H9 (cell line): Measurements from ENCODE around the gene FMNL1. TPM values are rescaled to one million over a fixed set of nuclear protein-coding genes. Genes with fewer than 3 reads are reported as not detected.

Experiments used
- DNase-seq: peaks from one replicate; pipeline ENCODE4 v3.0.0-alpha.2; 2017
- H2AFZ ChIP-seq: one replicate; pipeline ENCODE4 v1.6.1; 2013; ENCODE audit warnings: mild to moderate bottlenecking, low read length, control low read depth, moderate library complexity
- H2AK5ac ChIP-seq: 2 replicates; pipeline ENCODE4 v1.6.1; 2013; ENCODE audit warnings: low read length, control low read depth, mixed read lengths; ENCODE audit not compliant: insufficient read length
- H2BK120ac ChIP-seq: one replicate; pipeline ENCODE4 v1.6.1; 2013; ENCODE audit warnings: low read depth, mild to moderate bottlenecking, low read length, control low read depth, inconsistent platforms; ENCODE audit not compliant: poor library complexity, severe bottlenecking
- H2BK12ac ChIP-seq: 2 replicates; pipeline ENCODE4 v1.6.1; 2013; ENCODE audit warnings: low read length, control low read depth, mixed read lengths, low read depth; ENCODE audit not compliant: insufficient read length
- H2BK15ac ChIP-seq: 2 replicates; pipeline ENCODE4 v1.6.1; 2013; ENCODE audit warnings: low read depth, low read length, control low read depth
- H2BK20ac ChIP-seq: one replicate; pipeline ENCODE4 v1.6.1; 2013; ENCODE audit warnings: low read depth, mild to moderate bottlenecking, low read length, control low read depth, inconsistent platforms; ENCODE audit not compliant: poor library complexity, severe bottlenecking
- H2BK5ac ChIP-seq: 2 replicates; pipeline ENCODE4 v1.6.1; 2013; ENCODE audit warnings: low read length, control low read depth, mixed read lengths; ENCODE audit not compliant: insufficient read length
- H3K14ac ChIP-seq: 2 replicates; pipeline ENCODE4 v1.6.1; 2013; ENCODE audit warnings: low read length, control low read depth; ENCODE audit not compliant: insufficient read depth
- H3K18ac ChIP-seq: 2 replicates; pipeline ENCODE4 v1.6.1; 2013; ENCODE audit warnings: low read depth, mild to moderate bottlenecking, mixed read lengths, low read length, control low read depth; ENCODE audit not compliant: insufficient read length
- H3K23ac ChIP-seq: 2 replicates; pipeline ENCODE4 v1.6.1; 2013; ENCODE audit warnings: low read length, control low read depth, mixed read lengths, low read depth; ENCODE audit not compliant: insufficient read length
- H3K23me2 ChIP-seq: 2 replicates; pipeline ENCODE4 v1.6.1; 2013; ENCODE audit warnings: low read depth, mild to moderate bottlenecking, mixed read lengths, low read length, control low read depth; ENCODE audit not compliant: insufficient read length, poor library complexity, severe bottlenecking
- H3K27ac ChIP-seq: 2 replicates; pipeline ENCODE4 v1.5.1; 2013; ENCODE audit warnings: low read length, control low read depth, mixed read lengths, low read depth; ENCODE audit not compliant: insufficient read length
- H3K27me3 ChIP-seq: 2 replicates; pipeline ENCODE4 v1.6.1; 2013; ENCODE audit warnings: low read length, control low read depth, inconsistent platforms; ENCODE audit not compliant: insufficient read depth
- H3K4ac ChIP-seq: 2 replicates; pipeline ENCODE4 v1.6.1; 2013; ENCODE audit warnings: low read depth, mild to moderate bottlenecking, control low read depth, inconsistent platforms, low read length, moderate library complexity
- H3K4me1 ChIP-seq: 2 replicates; pipeline ENCODE4 v1.6.1; 2013; ENCODE audit warnings: low read length, control low read depth, inconsistent platforms; ENCODE audit not compliant: insufficient read depth
- H3K4me2 ChIP-seq: 2 replicates; pipeline ENCODE4 v1.6.1; 2013; ENCODE audit warnings: low read length, control low read depth, mixed read lengths; ENCODE audit not compliant: insufficient read length, insufficient read depth
- H3K56ac ChIP-seq: 2 replicates; pipeline ENCODE4 v1.6.1; 2013; ENCODE audit warnings: low read depth, mild to moderate bottlenecking, mixed read lengths, low read length, control low read depth; ENCODE audit not compliant: insufficient read length
- H3K79me1 ChIP-seq: 2 replicates; pipeline ENCODE4 v1.6.1; 2013; ENCODE audit warnings: low read depth, mild to moderate bottlenecking, moderate library complexity, low read length, control low read depth, inconsistent platforms; ENCODE audit not compliant: insufficient read depth, poor library complexity, severe bottlenecking
- H3K79me2 ChIP-seq: 2 replicates; pipeline ENCODE4 v1.6.1; 2013; ENCODE audit warnings: low read length, control low read depth, inconsistent platforms; ENCODE audit not compliant: insufficient read depth
- H3K9ac ChIP-seq: 2 replicates; pipeline ENCODE4 v1.6.1; 2013; ENCODE audit warnings: low read length, control low read depth, mixed read lengths; ENCODE audit not compliant: insufficient read length; ENCODE audit errors: extremely low read depth
- H3K9me3 ChIP-seq: one replicate; pipeline ENCODE4 v1.6.1; 2013; ENCODE audit warnings: low read depth, low read length, inconsistent platforms; ENCODE audit not compliant: control insufficient read depth
- H3T11ph ChIP-seq: one replicate; pipeline ENCODE4 v1.6.1; 2013; ENCODE audit warnings: mild to moderate bottlenecking, low read length, control low read depth, inconsistent platforms
- H4K20me1 ChIP-seq: one replicate; pipeline ENCODE4 v1.6.1; 2013; ENCODE audit not compliant: control insufficient read depth, insufficient read length, insufficient read depth
- H4K5ac ChIP-seq: 2 replicates; pipeline ENCODE4 v1.6.1; 2013; ENCODE audit warnings: low read depth, mild to moderate bottlenecking, mixed read lengths, low read length, control low read depth; ENCODE audit not compliant: insufficient read length
- H4K8ac ChIP-seq: replicated peaks from 2 replicates; pipeline ENCODE4 v1.6.1; 2013; ENCODE audit warnings: low read length, control low read depth, mixed read lengths, low read depth; ENCODE audit not compliant: insufficient read length
- H4K91ac ChIP-seq: 2 replicates; pipeline ENCODE4 v1.6.1; 2013; ENCODE audit warnings: low read depth, mild to moderate bottlenecking, moderate library complexity, mixed read lengths, low read length, control low read depth; ENCODE audit not compliant: insufficient read length
- H3K27ac Mint-ChIP-seq, 3 experiments: 2 replicates in 2 of 3; 3 replicates in 1 of 3; pipeline ENCODE4 v1.8.0; 2020 to 2021; ENCODE audit warnings: mixed read lengths in 3 of 3, mild to moderate bottlenecking in 1 of 3, moderate library complexity in 1 of 3
- H3K27me3 Mint-ChIP-seq: 2 replicates; pipeline ENCODE4 v1.8.0; 2021; ENCODE audit warnings: low read depth, mild to moderate bottlenecking, moderate library complexity, mixed read lengths
- H3K36me3 Mint-ChIP-seq, 3 experiments: 2 replicates in 2 of 3; 3 replicates in 1 of 3; pipeline ENCODE4 v1.8.0; 2020 to 2021; ENCODE audit warnings: low read depth in 3 of 3, mixed read lengths in 3 of 3; ENCODE audit not compliant: insufficient read depth in 1 of 3
- H3K4me1 Mint-ChIP-seq, 2 experiments: 2 replicates each; pipeline ENCODE4 v1.8.0; 2020; ENCODE audit warnings: mixed read lengths in 2 of 2
- H3K4me3 Mint-ChIP-seq, 2 experiments: 2 replicates in 1 of 2; 3 replicates in 1 of 2; pipeline ENCODE4 v1.8.0; 2020 to 2021; ENCODE audit warnings: mild to moderate bottlenecking in 2 of 2, mixed read lengths in 2 of 2, moderate library complexity in 1 of 2
- H3K9me3 Mint-ChIP-seq, 2 experiments: 2 replicates in 1 of 2; 3 replicates in 1 of 2; pipeline ENCODE4 v1.8.0; 2020; ENCODE audit warnings: mild to moderate bottlenecking in 2 of 2, mixed read lengths in 2 of 2, moderate library complexity in 1 of 2
- CTCF ChIP-seq: fragments of 200-600 bp; sonication (generic); conservative IDR thresholded peaks from 3 replicates; pipeline ENCODE4 v1.8.0; 2021; ENCODE audit warnings: antibody characterized with exemption, mild to moderate bottlenecking
- WGBS: extraction: QIAGEN DNeasy Blood & Tissue Kit; methylation state at CpG from one replicate; pipeline ENCODE4 v1.1.7; 2013; ENCODE audit warnings: missing lambda C conversion rate, low lambda C conversion rate, mixed read lengths; ENCODE audit not compliant: insufficient read length; ENCODE audit errors: extremely low coverage; 5-methylcytosine and 5-hydroxymethylcytosine counted together
- total RNA-seq: library from RNA; stranded (reverse); gene quantifications from 2 replicates; pipeline ENCODE4 v1.2.1, GENCODE V29; 2021

Gene FMNL1
- total RNA-seq, 1 experiment from 2014 or later: 6.9 TPM

- H3K79me2 ChIP-seq: no peaks in the 10 kb centered on the region
- no peak overlapping the region for H3K4me3 Mint-ChIP-seq
- H3K4me1 ChIP-seq: no peaks in the 10 kb centered on the region
- no peak overlapping the region for H2BK15ac ChIP-seq
- no peak overlapping the region for H2AK5ac ChIP-seq
- no peaks in the 10 kb centered on the region for H3K9me3 Mint-ChIP-seq
- H2BK12ac ChIP-seq: no peak overlapping the region
- no peak overlapping the region for H4K91ac ChIP-seq
- no peak overlapping the region for H4K8ac ChIP-seq
- no peaks in the 10 kb centered on the region for H3K79me1 ChIP-seq
- no peak overlapping the region for H3K4me2 ChIP-seq
- H3K27ac Mint-ChIP-seq: peak overlapping the region in 1 of 3 experiments; percentile 23; a peak in 1 of 7 replicates
- no peaks in the 10 kb centered on the region for H4K20me1 ChIP-seq
- no peak overlapping the region for H3T11ph ChIP-seq
- H3K23me2 ChIP-seq: no peaks in the 10 kb centered on the region
- H2BK120ac ChIP-seq: no peak overlapping the region
- WGBS: no CpG with 5 or more reads among the region's 5 CpGs
- H3K27me3 ChIP-seq: no peaks in the 10 kb centered on the region
- H3K27ac ChIP-seq: no peak overlapping the region
- H3K9ac ChIP-seq: no peak overlapping the region
- no peak overlapping the region for H3K14ac ChIP-seq
- no peak overlapping the region for H3K18ac ChIP-seq
- no peak overlapping the region for H4K5ac ChIP-seq
- DNase-seq: no peak
- no peaks in the 10 kb centered on the region for H3K27me3 Mint-ChIP-seq
- TF ChIP-seq CTCF: no peak
- H2BK20ac ChIP-seq: no peak overlapping the region
- H3K36me3 Mint-ChIP-seq: no peaks in the 10 kb centered on the region
- no peak overlapping the region for H3K4ac ChIP-seq
- no peaks in the 10 kb centered on the region for H3K9me3 ChIP-seq
- H3K23ac ChIP-seq: no peak overlapping the region
- peaks cover 5 to 12% of the 10 kb centered on the region in 2 experiments for H3K4me1 Mint-ChIP-seq
- H3K56ac ChIP-seq: no peak overlapping the region
- H2AFZ ChIP-seq: no peak overlapping the region
- no peak overlapping the region for H2BK5ac ChIP-seq
Measured at GRCh38 chr17:45184144-45184543, 37.5 kb upstream of the FMNL1 start.
